ENCODE measurements around the gene XBP1. TPM values are rescaled to one million over a fixed set of nuclear protein-coding genes. Genes with fewer than 3 reads are reported as not detected.
A peak's percentile ranks its signal among the peaks of the same experiment; 100 is the strongest.
"Not testable (repeated sequence)": the region's sequence is repeated elsewhere in the genome, so short reads cannot be mapped to it uniquely, and the experiment has no call there.

Gene XBP1
- total RNA-seq, 1 donor from 2014 or later = 133 TPM

DNA sequence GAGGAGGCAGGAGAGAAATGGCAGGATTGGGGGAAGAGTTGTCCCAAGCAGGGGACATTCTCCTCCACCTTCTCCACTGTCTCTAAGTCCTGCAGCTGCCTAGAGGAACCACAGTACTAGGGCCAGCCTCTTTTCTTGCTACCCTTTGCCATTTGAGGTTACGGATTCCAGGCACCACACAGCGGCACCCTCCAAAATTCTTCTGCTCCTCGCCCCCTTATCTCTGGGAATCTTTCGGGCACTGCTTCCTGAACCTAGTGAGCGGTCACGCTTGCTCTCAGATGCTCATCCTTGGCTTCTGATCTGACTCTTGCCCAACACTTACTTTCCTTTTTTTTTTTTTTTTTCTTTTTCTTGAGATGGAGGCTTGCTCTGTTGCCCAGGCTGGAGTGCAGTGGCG lies 26.6 kb upstream of the XBP1 start:
- peaks cover 36% of the 10 kb centered on the region for H3K4me1 Mint-ChIP-seq
- no peaks in the 10 kb centered on the region for H3K9me3 Mint-ChIP-seq
- intact Hi-C loops (cut with micrococcal nuclease) = no loop called here
- H3K36me3 Mint-ChIP-seq (ENCODE audit: low read depth) = peaks cover 36% of the 10 kb centered on the region
- no peak overlapping the region for H3K27ac Mint-ChIP-seq
- H3K4me3 Mint-ChIP-seq = no peak overlapping the region
- H3K27me3 Mint-ChIP-seq = no peaks in the 10 kb centered on the region
- DNase-seq = no peak

DNA sequence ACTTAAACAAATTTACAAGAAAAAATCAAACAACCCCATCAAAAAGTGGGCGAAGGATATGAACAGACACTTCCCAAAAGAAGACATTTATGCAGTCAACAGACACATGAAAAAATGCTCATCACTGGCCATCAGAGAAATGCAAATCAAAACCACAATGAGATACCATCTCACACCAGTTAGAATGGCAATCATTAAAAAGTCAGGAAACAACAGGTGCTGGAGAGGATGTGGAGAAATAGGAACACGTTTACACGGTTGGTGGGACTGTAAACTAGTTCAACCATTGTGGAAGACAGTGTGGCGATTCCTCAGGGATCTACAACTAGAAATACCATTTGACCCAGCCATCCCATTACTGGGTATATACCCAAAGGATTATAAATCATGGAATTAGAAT lies 26.1 kb upstream of the XBP1 start:
- intact Hi-C loops (cut with micrococcal nuclease) = not testable (repeated sequence)

DNA sequence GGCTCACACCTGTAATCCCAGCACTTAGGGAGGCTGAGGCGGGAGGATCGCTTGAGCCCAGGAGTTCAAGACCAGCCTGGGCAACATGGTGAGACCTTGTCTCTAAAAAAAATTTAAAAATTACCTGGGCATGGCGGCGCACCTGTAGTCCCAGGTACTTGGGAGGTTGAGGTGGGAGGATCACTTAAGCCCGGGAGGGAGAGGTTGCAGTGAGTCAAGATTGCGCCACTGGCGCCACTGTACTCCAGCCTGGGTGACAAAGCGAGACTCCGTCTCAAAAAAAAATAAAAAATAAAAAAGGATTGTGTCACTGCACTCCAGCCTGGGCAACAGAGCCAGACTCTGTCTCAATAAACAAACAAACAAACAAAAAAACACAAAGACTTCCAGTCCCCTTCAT lies 24.1 kb upstream of the XBP1 start:
- H3K27me3 Mint-ChIP-seq; intact Hi-C loops (cut with micrococcal nuclease); H3K4me3 Mint-ChIP-seq; H3K9me3 Mint-ChIP-seq; DNase-seq: not testable (repeated sequence)
- Mint-ChIP-seq H3K4me1 (peaks cover 47% of the 10 kb centered on the region), H3K27ac (peak overlapping the region; percentile 16), H3K36me3 (ENCODE audit: low read depth) (peaks cover 36% of the 10 kb centered on the region)

More for the DNA sequence above, 26.1 kb upstream of the XBP1 start:
- H3K4me3 Mint-ChIP-seq, H3K9me3 Mint-ChIP-seq, H3K27me3 Mint-ChIP-seq, H3K27ac Mint-ChIP-seq, DNase-seq: not testable (repeated sequence)
- Mint-ChIP-seq H3K36me3 (ENCODE audit: low read depth) (peaks cover 40% of the 10 kb centered on the region), H3K4me1 (peaks cover 40% of the 10 kb centered on the region)

DNA sequence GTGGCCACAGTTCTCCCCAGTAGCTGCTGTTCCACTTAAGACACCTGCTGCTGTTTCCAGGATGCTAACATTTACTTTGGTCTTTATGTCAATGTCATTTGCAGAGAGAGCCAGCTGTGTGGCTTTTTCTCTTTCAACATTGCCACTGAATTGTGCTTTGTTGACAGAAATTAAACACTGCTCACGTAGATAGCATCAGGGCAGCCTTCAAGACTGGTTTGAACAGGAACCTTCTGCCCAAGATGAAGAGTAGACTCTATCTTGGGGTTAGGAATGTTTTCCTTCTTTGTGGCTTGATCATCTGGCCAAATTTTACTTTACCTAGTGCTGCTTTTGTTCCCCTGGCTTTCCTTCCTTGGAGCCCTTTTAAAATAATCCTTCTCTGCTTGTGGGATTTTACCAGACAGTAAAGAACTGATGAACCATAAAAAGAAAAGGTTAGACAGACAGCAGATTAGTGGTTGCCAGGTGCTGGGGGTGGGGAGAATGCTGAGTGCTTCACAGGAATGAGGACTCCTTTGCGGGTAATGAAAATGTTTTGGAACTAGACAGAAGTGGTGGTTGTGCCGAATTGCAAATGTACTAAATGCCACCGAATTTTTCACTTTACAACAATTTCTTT lies 22.7 kb upstream of the XBP1 start:
- no peaks in the 10 kb centered on the region for H3K27me3 Mint-ChIP-seq
- H3K27ac Mint-ChIP-seq = peak overlapping the region; percentile 84
- peaks cover 55% of the 10 kb centered on the region for H3K4me1 Mint-ChIP-seq
- H3K36me3 Mint-ChIP-seq (ENCODE audit: low read depth) = peaks cover 34% of the 10 kb centered on the region
- peak overlapping the region; percentile 42 for H3K4me3 Mint-ChIP-seq
- no peaks in the 10 kb centered on the region for H3K9me3 Mint-ChIP-seq
- intact Hi-C loops (cut with micrococcal nuclease) = no loop called here
- peak; percentile 87 for DNase-seq

DNA sequence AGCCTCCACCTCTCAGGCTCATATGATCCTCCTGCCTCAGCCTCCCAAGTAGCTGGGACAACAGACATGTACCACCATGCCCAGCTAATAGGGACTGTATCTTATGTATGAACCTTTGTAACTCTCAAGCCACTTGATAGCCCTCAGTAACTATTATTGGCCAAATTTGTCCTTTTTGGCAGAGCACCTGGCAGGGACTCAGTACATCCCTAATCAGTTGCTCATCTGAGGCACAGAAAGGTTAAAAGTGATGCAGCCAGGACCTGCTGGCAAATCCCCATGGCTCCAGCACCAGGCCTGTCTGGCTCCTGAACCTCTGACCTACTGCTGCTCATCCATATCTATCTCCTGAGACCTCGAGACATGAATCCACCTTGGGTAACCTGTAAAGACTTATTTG lies 21.1 kb upstream of the XBP1 start:
- peak overlapping the region; percentile 84 for H3K27ac Mint-ChIP-seq
- no peaks in the 10 kb centered on the region for H3K9me3 Mint-ChIP-seq
- H3K4me1 Mint-ChIP-seq = peaks cover 62% of the 10 kb centered on the region
- no peak for DNase-seq
- no peaks in the 10 kb centered on the region for H3K27me3 Mint-ChIP-seq
- H3K36me3 Mint-ChIP-seq (ENCODE audit: low read depth) = peaks cover 27% of the 10 kb centered on the region
- H3K4me3 Mint-ChIP-seq = no peak overlapping the region
- intact Hi-C loops (cut with micrococcal nuclease) = no loop called here

DNA sequence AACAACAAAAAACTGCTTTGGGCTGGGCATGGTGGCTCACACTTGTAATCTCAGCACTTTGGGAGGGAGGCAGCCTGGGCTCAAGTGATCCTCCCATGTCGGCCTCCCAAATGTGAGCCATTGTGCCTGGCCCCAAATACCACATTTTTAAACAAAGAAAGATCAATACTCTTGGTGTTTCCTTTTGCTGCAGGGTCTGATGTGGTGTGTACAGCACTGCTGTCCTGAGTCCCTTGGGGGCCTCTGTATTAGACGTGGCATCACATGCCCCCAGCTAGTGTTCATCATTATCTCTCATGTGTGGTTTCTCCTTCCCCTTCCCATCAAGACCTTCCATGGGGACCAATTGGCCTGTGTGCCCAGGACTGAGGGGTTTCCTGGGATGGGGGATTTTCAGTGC lies 20.5 kb upstream of the XBP1 start:
- H3K9me3 Mint-ChIP-seq = no peaks in the 10 kb centered on the region
- peaks cover 62% of the 10 kb centered on the region for H3K4me1 Mint-ChIP-seq
- peaks cover 23% of the 10 kb centered on the region for H3K36me3 Mint-ChIP-seq (ENCODE audit: low read depth)
- DNase-seq = no peak
- no peak overlapping the region for H3K27ac Mint-ChIP-seq
- intact Hi-C loops (cut with micrococcal nuclease) = no loop called here
- no peak overlapping the region for H3K4me3 Mint-ChIP-seq
- no peaks in the 10 kb centered on the region for H3K27me3 Mint-ChIP-seq

DNA sequence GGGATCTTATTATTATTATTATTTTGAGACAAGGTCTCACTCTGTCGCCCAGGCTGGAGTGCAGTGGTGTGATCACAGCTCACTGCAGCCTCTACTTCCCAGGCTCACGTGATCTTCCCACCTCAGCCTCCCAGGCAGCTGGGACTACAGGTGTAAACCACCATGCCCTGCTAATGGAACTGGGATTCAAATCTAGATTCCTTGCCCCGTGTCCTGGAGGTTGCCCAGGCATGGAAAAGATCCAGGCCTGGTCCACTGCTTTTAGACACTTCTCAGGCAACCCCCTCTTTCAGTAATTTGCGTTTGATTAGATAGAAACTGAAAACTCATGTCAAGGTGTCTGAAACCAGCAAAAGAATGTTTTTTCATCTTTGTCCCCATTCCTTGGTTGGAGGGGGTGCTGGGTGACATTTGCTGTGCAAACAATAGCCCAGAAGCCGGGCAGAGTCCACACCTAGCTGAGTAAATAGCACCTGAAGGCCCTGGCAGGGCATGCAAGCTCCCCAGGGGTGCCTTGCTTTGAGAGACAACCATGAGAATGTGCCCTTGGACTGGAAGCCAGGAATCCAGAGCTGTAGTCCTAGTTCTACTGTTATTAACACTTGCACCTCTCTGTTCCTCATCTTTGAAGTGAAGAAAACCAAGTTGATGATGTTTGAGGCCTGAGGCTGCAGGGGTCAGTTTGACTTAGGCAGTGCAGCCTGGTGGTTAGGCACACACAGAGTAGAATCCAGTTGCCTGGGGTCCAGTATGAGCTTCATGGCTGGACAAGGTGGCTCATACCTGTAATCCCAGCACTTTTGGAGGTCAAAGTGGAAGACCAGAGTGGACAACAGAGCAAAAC lies 19.1 kb upstream of the XBP1 start:
- H3K36me3 Mint-ChIP-seq (ENCODE audit: low read depth) = peaks cover 29% of the 10 kb centered on the region
- peak overlapping the region; percentile 50 for H3K4me3 Mint-ChIP-seq
- H3K4me1 Mint-ChIP-seq = peaks cover 73% of the 10 kb centered on the region
- peak overlapping the region; percentile 63 for H3K27ac Mint-ChIP-seq
- H3K9me3 Mint-ChIP-seq = no peaks in the 10 kb centered on the region
- intact Hi-C loops (cut with micrococcal nuclease) = no loop called here
- H3K27me3 Mint-ChIP-seq = no peaks in the 10 kb centered on the region
- DNase-seq = no peak

DNA sequence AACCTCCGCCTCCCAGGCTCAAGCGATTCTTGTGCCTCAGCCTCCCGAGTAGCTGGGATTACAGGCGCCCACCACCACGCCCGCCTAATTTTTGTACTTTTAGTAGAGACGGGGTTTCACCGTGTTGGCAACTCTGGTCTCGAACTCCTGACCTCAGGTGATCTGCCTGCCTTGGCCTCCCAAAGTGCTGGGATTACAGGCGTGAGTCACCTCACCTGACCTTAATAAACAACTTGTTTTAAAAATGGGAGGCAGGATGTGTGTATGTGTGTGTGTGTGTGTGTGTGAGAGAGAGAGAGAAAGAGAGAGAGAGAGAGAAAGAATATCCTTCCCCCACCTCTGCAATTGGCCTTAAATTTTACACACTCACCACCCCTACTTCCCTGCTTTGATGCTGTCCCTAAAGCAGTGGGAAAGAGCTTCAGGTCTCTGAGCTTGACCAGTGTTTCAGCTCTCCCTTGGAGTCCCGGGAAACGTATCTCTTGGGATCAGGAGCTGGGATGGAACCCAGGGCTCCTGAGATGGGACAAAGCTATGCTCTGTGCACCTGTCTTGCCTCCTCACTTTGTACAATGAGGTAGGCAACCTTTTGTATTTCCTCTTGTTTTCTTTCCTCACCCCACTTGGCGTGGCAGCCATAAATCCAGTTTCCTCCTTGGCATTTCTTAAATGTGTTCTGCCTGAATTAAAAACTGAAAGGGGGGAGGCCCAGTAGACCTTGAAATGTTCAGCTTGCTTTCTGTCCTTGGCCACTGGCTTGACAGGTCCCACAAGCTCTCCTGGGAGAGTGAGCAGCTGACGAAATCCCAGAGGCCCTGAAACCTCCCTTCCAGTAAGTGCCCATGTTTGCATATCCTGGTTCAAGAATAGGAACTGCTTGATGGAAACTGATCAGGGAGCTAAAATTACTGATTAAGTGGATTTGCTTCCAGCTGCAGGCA lies 17.8 kb upstream of the XBP1 start:
- Mint-ChIP-seq H3K36me3 (ENCODE audit: low read depth) (peaks cover 38% of the 10 kb centered on the region), H3K27me3 (no peaks in the 10 kb centered on the region), H3K27ac (peak overlapping the region; percentile 78), H3K4me3 (peak overlapping the region; percentile 50), H3K4me1 (peaks cover 78% of the 10 kb centered on the region), H3K9me3 (no peaks in the 10 kb centered on the region)
- intact Hi-C loops (cut with micrococcal nuclease) = no loop called here
- no peak for DNase-seq

DNA sequence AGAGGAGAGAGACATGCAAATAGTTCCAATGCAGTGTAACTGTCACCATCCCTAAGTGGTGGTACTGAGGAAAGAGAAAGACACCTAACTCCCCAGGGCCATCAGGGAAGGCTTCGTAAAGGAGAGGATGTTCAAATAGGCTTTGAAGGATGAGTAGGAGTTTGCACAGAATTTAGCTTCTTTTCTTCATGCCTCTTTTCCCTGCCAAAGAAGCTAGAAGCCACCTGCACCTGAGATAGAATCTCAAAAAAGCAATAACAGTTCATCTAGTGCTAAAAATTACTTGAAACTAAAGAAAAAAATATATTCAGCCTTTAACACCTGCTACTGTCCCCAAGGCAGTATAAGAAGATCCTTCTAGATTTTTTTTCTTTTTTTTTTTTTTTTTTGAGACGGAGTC lies 16.7 kb upstream of the XBP1 start:
- Mint-ChIP-seq H3K36me3 (ENCODE audit: low read depth) (peaks cover 41% of the 10 kb centered on the region), H3K27ac (peak overlapping the region; percentile 60), H3K27me3 (no peaks in the 10 kb centered on the region), H3K4me3 (no peak overlapping the region), H3K4me1 (peaks cover 78% of the 10 kb centered on the region), H3K9me3 (no peaks in the 10 kb centered on the region)
- DNase-seq = no peak
- intact Hi-C loops (cut with micrococcal nuclease) = no loop called here

DNA sequence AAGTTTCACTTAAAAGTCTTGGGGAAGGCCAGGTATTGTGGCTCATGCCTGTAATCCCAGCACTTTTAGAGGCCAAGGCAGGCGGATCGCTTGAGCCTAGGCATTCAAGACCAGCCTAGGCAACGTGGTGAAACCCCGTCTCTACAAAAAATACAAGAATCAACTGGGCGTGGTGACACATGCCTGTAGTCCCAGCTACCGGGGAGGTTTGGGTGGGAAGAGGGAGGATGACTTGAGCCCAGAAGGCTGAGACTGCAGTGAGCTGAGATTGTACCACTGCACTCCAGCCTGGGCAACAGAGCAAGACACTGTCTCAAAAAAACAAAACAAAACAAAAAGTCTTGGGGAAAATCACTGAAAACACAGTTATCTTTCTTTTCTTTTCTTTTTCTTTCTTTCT lies 15.4 kb upstream of the XBP1 start:
- Mint-ChIP-seq H3K27me3 (no peaks in the 10 kb centered on the region), H3K36me3 (ENCODE audit: low read depth) (peaks cover 38% of the 10 kb centered on the region), H3K4me3 (no peak overlapping the region), H3K4me1 (peaks cover 78% of the 10 kb centered on the region), H3K27ac (no peak overlapping the region), H3K9me3 (no peaks in the 10 kb centered on the region)
- no peak for DNase-seq
- intact Hi-C loops (cut with micrococcal nuclease) = no loop called here

DNA sequence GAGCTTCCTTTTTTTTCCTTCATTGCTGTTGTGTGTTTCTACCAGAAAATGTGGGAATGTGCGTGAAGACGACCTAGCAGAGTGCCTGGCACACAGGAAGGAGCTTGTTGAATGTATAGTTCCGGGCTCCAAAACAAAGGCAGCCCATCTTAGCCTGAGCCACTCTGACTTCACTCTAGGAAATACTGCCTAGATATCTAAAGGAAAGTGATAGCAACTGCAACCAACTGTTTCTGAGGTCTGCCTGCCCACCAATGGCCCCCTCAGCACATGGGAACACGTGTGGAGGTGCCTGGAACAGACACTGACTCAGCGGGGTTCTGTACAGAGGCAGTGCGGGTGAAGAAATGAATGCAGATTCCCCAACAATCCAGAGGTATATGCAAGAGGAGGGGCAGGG lies 14.7 kb upstream of the XBP1 start:
- intact Hi-C loops (cut with micrococcal nuclease) = no loop called here
- Mint-ChIP-seq H3K36me3 (ENCODE audit: low read depth) (peaks cover 41% of the 10 kb centered on the region), H3K27ac (peak overlapping the region; percentile 11)

DNA sequence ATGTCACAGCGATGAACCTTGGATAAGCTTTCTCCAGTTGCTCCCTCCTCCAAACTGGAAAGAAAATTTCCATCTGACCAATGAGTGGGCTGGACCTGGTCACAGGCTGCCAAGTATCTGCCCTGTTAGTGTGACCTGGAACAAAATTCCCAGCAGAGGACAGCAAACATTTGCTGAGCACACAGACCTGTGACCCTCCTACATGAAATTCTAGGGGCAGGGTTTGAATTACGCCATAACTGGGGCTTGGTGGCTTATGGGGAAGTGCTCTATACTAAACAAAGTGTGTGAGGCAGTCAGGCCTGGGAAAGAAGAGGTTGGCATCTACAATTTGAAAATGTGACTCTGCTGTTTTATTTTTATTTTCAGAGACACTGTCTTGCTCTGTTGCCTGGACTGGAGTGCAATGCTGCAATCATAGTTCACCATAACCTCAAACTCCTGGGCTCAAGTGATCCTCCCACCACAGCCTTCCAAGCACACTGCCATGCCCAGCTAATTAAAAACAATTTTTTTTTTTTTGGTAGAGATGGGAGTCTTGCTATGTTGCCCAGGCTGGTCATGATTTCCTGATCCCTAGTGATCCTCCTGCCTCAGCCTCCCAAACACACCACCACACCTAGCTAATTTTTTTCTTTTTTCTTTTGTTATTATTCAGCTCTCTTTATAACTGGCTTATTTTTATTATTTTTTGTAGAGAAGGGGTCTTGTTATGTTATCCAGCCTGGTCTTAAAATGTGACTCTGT lies 13.6 kb upstream of the XBP1 start:
- intact Hi-C loops (cut with micrococcal nuclease) = loop anchor here (2.0 to 5.0 kb wide), 2 partner anchors 15 to 42 kb away; partner anchors contain the start of gene CCDC117
- DNase-seq = no peak
- Mint-ChIP-seq H3K36me3 (ENCODE audit: low read depth) (peaks cover 43% of the 10 kb centered on the region), H3K27ac (peak overlapping the region; percentile 22), H3K9me3 (no peaks in the 10 kb centered on the region), H3K4me1 (peaks cover 84% of the 10 kb centered on the region), H3K4me3 (peak overlapping the region; percentile 19), H3K27me3 (no peaks in the 10 kb centered on the region)

More for the DNA sequence above, 14.7 kb upstream of the XBP1 start:
- peaks cover 84% of the 10 kb centered on the region for H3K4me1 Mint-ChIP-seq
- H3K27me3 Mint-ChIP-seq = no peaks in the 10 kb centered on the region
- no peak for DNase-seq
- peak overlapping the region; percentile 3 for H3K4me3 Mint-ChIP-seq
- no peaks in the 10 kb centered on the region for H3K9me3 Mint-ChIP-seq

DNA sequence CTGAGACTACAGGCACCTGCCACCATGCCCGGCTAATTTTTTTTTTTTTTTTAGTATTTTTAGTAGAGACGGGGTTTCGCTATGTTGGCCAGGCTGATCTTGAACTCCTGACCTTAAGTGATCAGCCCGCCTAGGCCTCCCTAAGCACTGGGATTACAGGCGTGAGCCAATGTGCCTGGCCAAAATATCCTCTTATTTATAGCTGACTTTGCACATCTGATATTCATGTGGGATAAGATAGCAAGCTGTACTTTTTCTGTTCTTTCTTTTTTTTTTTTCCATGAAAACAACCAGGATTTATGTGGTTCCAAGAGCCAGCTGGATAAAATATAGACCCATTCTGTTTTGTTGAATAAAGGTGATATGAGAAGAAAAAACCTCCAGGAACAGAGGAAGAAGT lies 12.1 kb upstream of the XBP1 start:
- Mint-ChIP-seq H3K4me3 (peak overlapping the region; percentile 73), H3K36me3 (ENCODE audit: low read depth) (peaks cover 51% of the 10 kb centered on the region), H3K27me3 (no peaks in the 10 kb centered on the region), H3K27ac (peak overlapping the region; percentile 89), H3K4me1 (peaks cover 79% of the 10 kb centered on the region), H3K9me3 (no peaks in the 10 kb centered on the region)
- no peak for DNase-seq
- intact Hi-C loops (cut with micrococcal nuclease) = loop anchor here (1.0 to 5.0 kb wide), 3 partner anchors 14 to 138 kb away; partner anchors contain the start of gene CCDC117
